ENCODE results near the gene CTIF. TPM values are rescaled to one million over a fixed set of nuclear protein-coding genes. Genes with fewer than 3 reads are reported as not detected.
A peak's percentile ranks its signal among the peaks of the same experiment; 100 is the strongest.

Gene CTIF
- total and polyA plus RNA-seq, 4 donors, result 12.2 to 45.7 (median 32.6) TPM

DNA sequence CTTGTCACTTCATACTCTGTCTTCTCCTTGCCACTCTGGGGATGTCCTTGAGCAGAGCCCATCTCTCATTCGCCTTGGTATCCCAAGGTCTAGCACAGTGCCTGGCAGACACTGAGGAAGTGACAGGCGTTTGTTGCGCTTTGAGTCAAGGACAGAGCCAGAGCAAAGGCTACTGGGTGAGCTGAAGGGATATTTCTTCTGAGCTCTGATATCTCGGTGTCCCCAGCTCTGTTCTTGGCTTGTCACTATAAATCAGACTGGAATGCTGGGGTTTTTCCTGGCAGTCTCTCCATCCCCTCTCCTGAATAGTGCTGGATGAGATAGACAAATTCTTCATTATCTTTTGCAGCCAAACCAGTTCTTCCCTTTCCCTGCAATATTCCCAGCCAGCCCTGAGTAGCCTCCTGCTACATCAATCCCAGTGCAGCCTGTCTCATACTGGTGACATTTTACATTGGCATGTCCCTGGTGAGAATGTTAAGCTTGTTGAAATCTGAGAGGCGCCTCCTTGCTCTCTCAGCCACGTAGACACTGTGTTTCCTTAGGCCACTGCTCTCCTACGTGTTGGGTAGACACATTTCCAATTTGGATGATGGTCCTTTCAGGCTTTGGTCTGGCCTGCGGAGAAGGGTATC lies 61.7 kb downstream of the CTIF start:
- H3K9ac ChIP-seq (ENCODE audit: insufficient read depth in 1 of 2, low read length in 2 of 2), result no peak overlapping the region

DNA sequence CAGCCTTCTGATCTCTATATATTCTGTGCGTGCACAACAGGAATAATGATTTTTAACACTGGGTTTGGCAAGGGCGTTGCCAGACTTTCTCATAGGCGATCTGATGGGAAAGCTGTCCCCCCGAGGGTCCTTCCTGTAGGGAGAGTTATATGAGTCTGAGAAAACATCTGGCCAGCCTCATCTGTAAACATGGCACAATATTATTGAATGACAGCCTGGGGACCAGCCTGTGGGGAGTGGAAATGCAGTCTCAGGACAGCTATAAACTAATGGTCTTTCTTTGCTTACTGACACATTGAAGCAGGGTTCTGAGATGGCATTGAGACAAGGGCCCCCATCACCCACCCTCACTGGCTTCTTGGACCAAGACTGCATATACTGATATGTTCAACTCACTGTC lies 62.5 kb downstream of the CTIF start:
- Histone ChIP-seq H3K4me3 (no peak overlapping the region), H3K4me1 (ENCODE audit: control insufficient read depth in 5 of 5, insufficient read depth in 5 of 5, low read length in 5 of 5) (peaks cover 0 to 9% (median 4%) of the 10 kb centered on the region in 5 donors), H3K9me3 (ENCODE audit: control insufficient read depth in 4 of 4, insufficient read depth in 3 of 4, low read length in 3 of 4) (no peaks in the 10 kb centered on the region), H3K36me3 (ENCODE audit: control insufficient read depth in 4 of 4, insufficient read depth in 4 of 4, low read length in 4 of 4) (no peaks in the 10 kb centered on the region), H3K27ac (ENCODE audit: low read depth in 1 of 2, low read length in 1 of 2) (peak overlapping the region in 1 of 2 donors; percentile 38), H3K27me3 (ENCODE audit: control insufficient read depth in 3 of 3, insufficient read depth in 3 of 3, low read length in 2 of 3) (no peaks in the 10 kb centered on the region), H3K9ac (ENCODE audit: insufficient read depth in 1 of 2, low read length in 2 of 2) (no peak overlapping the region)
- TF ChIP-seq, protein P1, sequence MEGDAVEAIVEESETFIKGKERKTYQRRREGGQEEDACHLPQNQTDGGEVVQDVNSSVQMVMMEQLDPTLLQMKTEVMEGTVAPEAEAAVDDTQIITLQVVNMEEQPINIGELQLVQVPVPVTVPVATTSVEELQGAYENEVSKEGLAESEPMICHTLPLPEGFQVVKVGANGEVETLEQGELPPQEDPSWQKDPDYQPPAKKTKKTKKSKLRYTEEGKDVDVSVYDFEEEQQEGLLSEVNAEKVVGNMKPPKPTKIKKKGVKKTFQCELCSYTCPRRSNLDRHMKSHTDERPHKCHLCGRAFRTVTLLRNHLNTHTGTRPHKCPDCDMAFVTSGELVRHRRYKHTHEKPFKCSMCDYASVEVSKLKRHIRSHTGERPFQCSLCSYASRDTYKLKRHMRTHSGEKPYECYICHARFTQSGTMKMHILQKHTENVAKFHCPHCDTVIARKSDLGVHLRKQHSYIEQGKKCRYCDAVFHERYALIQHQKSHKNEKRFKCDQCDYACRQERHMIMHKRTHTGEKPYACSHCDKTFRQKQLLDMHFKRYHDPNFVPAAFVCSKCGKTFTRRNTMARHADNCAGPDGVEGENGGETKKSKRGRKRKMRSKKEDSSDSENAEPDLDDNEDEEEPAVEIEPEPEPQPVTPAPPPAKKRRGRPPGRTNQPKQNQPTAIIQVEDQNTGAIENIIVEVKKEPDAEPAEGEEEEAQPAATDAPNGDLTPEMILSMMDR (IDR thresholded peaks at IDR 0.05; ENCODE audit: control extremely low read depth, extremely low read depth), result no peak
- WGBS, 2 donors, result 84 to 87% methylated on average over 4 of the region's 4 CpGs
- no peak for ATAC-seq (ENCODE audit: insufficient read depth, low FRiP score)
- DNase-seq, result no peak

More for the DNA sequence above, 61.7 kb downstream of the CTIF start:
- H3K36me3 ChIP-seq (ENCODE audit: control insufficient read depth in 4 of 4, insufficient read depth in 4 of 4, low read length in 4 of 4), result peaks cover 0 to 4% (median 2%) of the 10 kb centered on the region in 4 donors
- no peak overlapping the region for H3K4me3 ChIP-seq
- H3K27ac ChIP-seq (ENCODE audit: low read depth in 1 of 2, low read length in 1 of 2), result peak overlapping the region in 1 of 2 donors; percentile 38
- ATAC-seq (ENCODE audit: insufficient read depth, low FRiP score), result no peak
- WGBS, 2 donors, result 83 to 85% methylated on average over 8 of the region's 8 CpGs
- no peaks in the 10 kb centered on the region for H3K9me3 ChIP-seq (ENCODE audit: control insufficient read depth in 4 of 4, insufficient read depth in 3 of 4, low read length in 3 of 4)
- H3K4me1 ChIP-seq (ENCODE audit: control insufficient read depth in 5 of 5, insufficient read depth in 5 of 5, low read length in 5 of 5), result peaks cover 0 to 6% (median 4%) of the 10 kb centered on the region in 5 donors
- H3K27me3 ChIP-seq (ENCODE audit: control insufficient read depth in 3 of 3, insufficient read depth in 3 of 3, low read length in 2 of 3), result no peaks in the 10 kb centered on the region
- no peak for DNase-seq
- TF ChIP-seq, protein P1 (IDR thresholded peaks at IDR 0.05; ENCODE audit: control extremely low read depth, extremely low read depth), result no peak

DNA sequence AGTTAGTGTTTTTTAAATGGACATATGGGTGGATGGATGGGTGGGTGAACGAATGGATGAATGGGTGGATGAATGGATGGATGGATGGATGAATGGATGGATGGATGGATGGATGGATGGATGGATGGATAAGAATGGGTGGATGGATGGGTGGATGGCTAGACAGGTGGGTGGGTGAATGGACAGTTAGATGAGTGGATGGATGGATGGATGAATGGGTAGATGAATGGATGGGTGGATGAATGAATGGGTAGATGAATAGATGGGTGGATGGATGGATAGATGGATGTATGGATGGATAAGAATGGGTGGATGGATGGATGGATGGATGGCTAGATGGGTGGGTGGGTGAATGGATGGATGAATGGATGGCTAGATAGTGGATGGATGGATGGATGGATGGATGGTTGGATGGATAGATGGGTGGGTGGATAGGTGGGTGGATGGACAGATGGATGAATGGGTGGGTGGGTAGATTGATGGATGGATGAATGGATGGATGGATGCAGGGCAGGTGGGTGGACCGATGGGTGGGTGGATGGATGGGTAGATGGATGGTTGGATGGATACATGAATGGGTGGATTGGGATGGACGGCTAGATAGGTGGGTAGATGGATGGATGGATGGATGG lies 64.0 kb downstream of the CTIF start:
- H3K9ac ChIP-seq (ENCODE audit: insufficient read depth in 1 of 2, low read length in 2 of 2), result no peak overlapping the region
- H3K27ac ChIP-seq (ENCODE audit: low read depth in 1 of 2, low read length in 1 of 2), result no peak overlapping the region
- TF ChIP-seq, protein P1 (IDR thresholded peaks at IDR 0.05; ENCODE audit: control extremely low read depth, extremely low read depth), result no peak
- H3K9me3 ChIP-seq (ENCODE audit: control insufficient read depth in 4 of 4, insufficient read depth in 3 of 4, low read length in 3 of 4), result no peaks in the 10 kb centered on the region
- no peak for ATAC-seq (ENCODE audit: insufficient read depth, low FRiP score)
- H3K27me3 ChIP-seq (ENCODE audit: control insufficient read depth in 3 of 3, insufficient read depth in 3 of 3, low read length in 2 of 3), result no peaks in the 10 kb centered on the region
- DNase-seq, result no peak
- WGBS, 2 donors, result 97% methylated on average over 3 of the region's 3 CpGs
- H3K4me1 ChIP-seq (ENCODE audit: control insufficient read depth in 5 of 5, insufficient read depth in 5 of 5, low read length in 5 of 5), result peaks cover 0 to 6% (median 0%) of the 10 kb centered on the region in 5 donors
- H3K36me3 ChIP-seq (ENCODE audit: control insufficient read depth in 4 of 4, insufficient read depth in 4 of 4, low read length in 4 of 4), result no peaks in the 10 kb centered on the region
- H3K4me3 ChIP-seq, result no peak overlapping the region
